HCT116 (cell line): Measurements from ENCODE around the gene NAA25. TPM values are rescaled to one million over a fixed set of nuclear protein-coding genes. Genes with fewer than 3 reads are reported as not detected.

ENCODE experiments used
- ATAC-seq: fragments of 200-7000 bp; cut with Tn5 transposase; 2 replicates; pipeline ENCODE4 v1.9.1; 2020; ENCODE audit warnings: mild to moderate bottlenecking, moderate library complexity
- BruUV-seq: library from RNA; stranded (reverse); fragments of 400-500 nt; replicated peaks from 2 replicates; lab custom pipeline; 2021; lab: Mats Ljungman, UMichigan
- CTCF ChIA-PET: fragments of 300-600 bp; sonication (Branson Sonifier 250); formaldehyde crosslinking; loops from one replicate; lab custom pipeline; 2021; ENCODE audit warnings: antibody characterized with exemption; lab: Charles Lee
- POLR2A ChIA-PET: fragments of 300-600, 350-600 bp; sonication (Branson Sonifier 250); formaldehyde crosslinking; loops from one replicate; lab custom pipeline; 2021; ENCODE audit warnings: antibody characterized with exemption; lab: Charles Lee
- RAD21 ChIA-PET, 2 experiments: fragments of 300-600 bp; sonication (Branson Sonifier 250); formaldehyde crosslinking; loops; one replicate each; lab custom pipeline; 2023; ENCODE audit warnings: low total read pairs in 2 of 2; ENCODE audit not compliant: uncharacterized antibody in 2 of 2, unreplicated experiment in 2 of 2, low non-redundant PET in 1 of 2; lab: Charles Lee
- DNase-seq: peaks from one replicate; pipeline ENCODE4 v3.0.0-alpha.2; 2010; ENCODE audit warnings: low read depth, low spot score
- H2AFZ ChIP-seq: fragments of 200-600 bp; shearing (Covaris generic), sonication (generic); 2 replicates; pipeline ENCODE4 v1.6.1; 2017; ENCODE audit warnings: low read depth, mixed run types, mixed read lengths, antibody characterized with exemption, low read length; ENCODE audit not compliant: poor library complexity, severe bottlenecking
- H3K27ac ChIP-seq: 2 replicates; pipeline ENCODE4 v1.5.1; 2012; ENCODE audit warnings: low read depth, low read length
- H3K27me3 ChIP-seq: fragments of 200-600 bp; sonication (generic); 2 replicates; pipeline ENCODE4 v1.6.1; 2016; ENCODE audit warnings: mixed run types, low read length, mixed read lengths; ENCODE audit not compliant: insufficient read depth
- H3K36me3 ChIP-seq, 2 experiments: fragments of 200-500 bp in 1 of 2; fragments of 200-600 bp in 1 of 2; sonication (Bioruptor generic) in 1 of 2; sonication (generic) in 1 of 2; 2 replicates each; pipeline versions ENCODE4 v1.5.1 to v1.6.1; 2014 to 2016; ENCODE audit warnings: low read length in 2 of 2, inconsistent platforms in 1 of 2, mixed read lengths in 1 of 2, mixed run types in 1 of 2; ENCODE audit not compliant: insufficient read depth in 2 of 2, control insufficient read depth in 1 of 2
- H3K4me1 ChIP-seq, 2 experiments: fragments of 200-600 bp in 1 of 2; sonication (generic) in 1 of 2; 2 replicates each; pipeline versions ENCODE4 v1.5.1 to v1.6.1; 2012 to 2017; ENCODE audit warnings: low read length in 2 of 2, inconsistent platforms in 1 of 2, mild to moderate bottlenecking in 1 of 2, mixed read lengths in 1 of 2, mixed run types in 1 of 2, moderate library complexity in 1 of 2; ENCODE audit not compliant: insufficient read depth in 2 of 2, control insufficient read depth in 1 of 2
- H3K4me2 ChIP-seq: fragments of 200-600 bp; sonication (generic); 2 replicates; pipeline ENCODE4 v1.6.1; 2017; ENCODE audit warnings: mixed run types, low read length, mixed read lengths
- H3K4me3 ChIP-seq, 2 experiments: fragments of 200-600 bp in 1 of 2; sonication (generic) in 1 of 2; replicated peaks in 1 of 2; 2 replicates each; pipeline ENCODE4 v1.5.1; 2011 to 2016; ENCODE audit warnings: low read length in 2 of 2, control low read depth in 1 of 2, low read depth in 1 of 2, mild to moderate bottlenecking in 1 of 2, mixed read lengths in 1 of 2, mixed run types in 1 of 2
- H3K79me2 ChIP-seq: fragments of 200-600 bp; sonication (generic); 2 replicates; pipeline ENCODE4 v1.6.1; 2017; ENCODE audit warnings: mild to moderate bottlenecking, mixed run types, low read length, moderate library complexity, mixed read lengths; ENCODE audit not compliant: insufficient read depth
- H3K9ac ChIP-seq: fragments of 200-600 bp; sonication (generic); 2 replicates; pipeline ENCODE4 v1.6.1; 2016; ENCODE audit warnings: low read length, mixed read lengths
- H3K9me2 ChIP-seq: fragments of 200-600 bp; sonication (generic), shearing (Covaris generic); 2 replicates; pipeline ENCODE4 v1.6.1; 2017; ENCODE audit warnings: mixed run types, mild to moderate bottlenecking, moderate library complexity; ENCODE audit not compliant: insufficient read depth
- H3K9me3 ChIP-seq, 2 experiments: fragments of 200-500 bp in 1 of 2; fragments of 200-600 bp in 1 of 2; sonication (Bioruptor generic) in 1 of 2; sonication (generic) in 1 of 2; 2 replicates each; pipeline ENCODE4 v1.6.1; 2014 to 2017; ENCODE audit warnings: low read length in 2 of 2, mixed read lengths in 2 of 2, inconsistent platforms in 1 of 2, low read depth in 1 of 2, mild to moderate bottlenecking in 1 of 2, mixed run types in 1 of 2, moderate library complexity in 1 of 2; ENCODE audit not compliant: control insufficient read depth in 1 of 2, insufficient read depth in 1 of 2
- H4K20me1 ChIP-seq: fragments of 200-600 bp; sonication (generic), shearing (Covaris generic); 2 replicates; pipeline ENCODE4 v1.6.1; 2017; ENCODE audit warnings: mixed run types, mild to moderate bottlenecking, moderate library complexity; ENCODE audit not compliant: insufficient read depth
- CEBPB ChIP-seq: IDR thresholded peaks from 2 replicates; pipeline ENCODE4 v1.6.1; 2012; ENCODE audit warnings: low read depth
- ELF1 ChIP-seq: IDR thresholded peaks from 2 replicates; pipeline ENCODE4 v1.6.1; 2012; ENCODE audit warnings: low read depth, borderline replicate concordance
- EZH2phosphoT487 ChIP-seq: fragments of 200-600 bp; IDR thresholded peaks from 2 replicates; pipeline ENCODE4 v1.6.1; 2018; ENCODE audit warnings: antibody characterized with exemption, borderline replicate concordance
- POLR2A ChIP-seq: IDR thresholded peaks from 2 replicates; pipeline ENCODE4 v1.7.0; 2011; ENCODE audit warnings: borderline replicate concordance; ENCODE audit not compliant: insufficient read depth, insufficient read length; ENCODE audit errors: extremely low read depth
- POLR2AphosphoS5 ChIP-seq: IDR thresholded peaks from 2 replicates; pipeline ENCODE4 v1.6.1; 2011; ENCODE audit warnings: mild to moderate bottlenecking, low read depth, low read length, moderate library complexity
- SP1 ChIP-seq: IDR thresholded peaks from 2 replicates; pipeline ENCODE4 v1.6.1; 2012; ENCODE audit warnings: low read depth
- SRF ChIP-seq: IDR thresholded peaks from 2 replicates; pipeline ENCODE4 v1.6.1; 2012; ENCODE audit warnings: low read depth
- TCF7L2 ChIP-seq: IDR thresholded peaks from 2 replicates; pipeline ENCODE4 v1.7.0; 2011; ENCODE audit warnings: borderline replicate concordance, inconsistent platforms; ENCODE audit not compliant: insufficient read depth, insufficient read length; ENCODE audit errors: extremely low read depth
- intact Hi-C: fragments of 100-400 bp; cut with micrococcal nuclease; formaldehyde crosslinking; loops from 2 replicates; pipeline ENCODE4 v1.10.0; 2022
- total RNA-seq: library from RNA; stranded (reverse); gene quantifications from one replicate; pipeline ENCODE4 v1.2.1, GENCODE V29; 2021; ENCODE audit not compliant: unreplicated experiment
- TF ChIP-seq, protein P1 (sequence below): IDR thresholded peaks from 2 replicates; pipeline ENCODE4 v1.6.1; 2012; ENCODE audit warnings: low read depth
- TF ChIP-seq, protein P2 (sequence below), 3 experiments: fragments of 200-600 bp in 1 of 3; sonication (generic) in 1 of 3; IDR thresholded peaks in 2 of 3; conservative IDR thresholded peaks in 1 of 3; 2 replicates each; pipeline ENCODE4 v1.5.1; 2012 to 2017; ENCODE audit warnings: low read depth in 2 of 3, low read length in 2 of 3, antibody characterized with exemption in 1 of 3, borderline replicate concordance in 1 of 3, control low read depth in 1 of 3, mild to moderate bottlenecking in 1 of 3, mixed read lengths in 1 of 3, mixed run types in 1 of 3, moderate library complexity in 1 of 3; ENCODE audit not compliant: insufficient read depth in 1 of 3
- TF ChIP-seq, protein P3 (sequence below): IDR thresholded peaks from 2 replicates; pipeline ENCODE4 v1.6.1; 2011; ENCODE audit warnings: mild to moderate bottlenecking, low read length, moderate library complexity; ENCODE audit not compliant: insufficient replicate concordance; ENCODE audit errors: extremely low read depth

Gene NAA25
- total RNA-seq, 1 experiment from 2014 or later = 56.6 TPM

DNA sequence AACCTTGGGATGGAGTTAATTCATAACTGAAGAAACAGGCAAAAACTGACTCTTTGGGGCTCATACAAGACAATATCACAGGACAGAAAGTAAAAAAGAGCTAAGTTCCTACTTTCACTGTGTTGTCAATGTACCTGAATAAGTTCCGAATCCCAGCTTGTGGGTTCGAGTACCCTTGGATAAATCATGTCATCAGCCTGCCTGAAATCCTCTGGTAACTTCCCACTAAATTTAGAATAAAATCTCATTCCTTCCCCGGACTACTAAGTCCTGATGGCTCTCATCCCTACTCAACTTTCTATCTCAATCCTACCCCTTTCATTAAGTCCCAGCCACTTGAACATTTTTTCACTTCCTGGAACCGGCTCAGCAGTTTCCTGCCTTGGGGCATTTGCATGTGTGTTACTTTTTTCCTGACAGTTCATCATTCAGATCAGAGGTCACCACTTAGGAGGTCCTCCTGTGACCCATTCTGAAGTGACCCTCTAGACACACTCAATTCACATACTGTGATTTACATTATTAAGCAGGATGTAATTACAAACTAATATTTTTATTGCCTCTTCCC lies 82.7 kb downstream of the NAA25 start:
- Histone ChIP-seq H3K4me3 (no peak overlapping the region), H3K36me3 (peaks cover 29 to 44% of the 10 kb centered on the region in 2 experiments), H4K20me1 (peaks cover 2% of the 10 kb centered on the region), H3K27ac (no peak overlapping the region), H3K4me1 (no peaks in the 10 kb centered on the region), H3K9me3 (no peaks in the 10 kb centered on the region), H3K9me2 (no peaks in the 10 kb centered on the region), H3K27me3 (no peaks in the 10 kb centered on the region), H3K4me2 (no peak overlapping the region), H2AFZ (no peak overlapping the region), H3K9ac (no peak overlapping the region), H3K79me2 (peaks cover 23% of the 10 kb centered on the region; the same call in 1 of the 2 replicates)
- DNase-seq (no peak), ATAC-seq (no peak)
- CTCF ChIA-PET = no interaction called here
- POLR2A ChIA-PET = no interaction called here
- BruUV-seq = no TSS peak
- intact Hi-C loops = no loop called here
- TF ChIP-seq, protein P1, sequence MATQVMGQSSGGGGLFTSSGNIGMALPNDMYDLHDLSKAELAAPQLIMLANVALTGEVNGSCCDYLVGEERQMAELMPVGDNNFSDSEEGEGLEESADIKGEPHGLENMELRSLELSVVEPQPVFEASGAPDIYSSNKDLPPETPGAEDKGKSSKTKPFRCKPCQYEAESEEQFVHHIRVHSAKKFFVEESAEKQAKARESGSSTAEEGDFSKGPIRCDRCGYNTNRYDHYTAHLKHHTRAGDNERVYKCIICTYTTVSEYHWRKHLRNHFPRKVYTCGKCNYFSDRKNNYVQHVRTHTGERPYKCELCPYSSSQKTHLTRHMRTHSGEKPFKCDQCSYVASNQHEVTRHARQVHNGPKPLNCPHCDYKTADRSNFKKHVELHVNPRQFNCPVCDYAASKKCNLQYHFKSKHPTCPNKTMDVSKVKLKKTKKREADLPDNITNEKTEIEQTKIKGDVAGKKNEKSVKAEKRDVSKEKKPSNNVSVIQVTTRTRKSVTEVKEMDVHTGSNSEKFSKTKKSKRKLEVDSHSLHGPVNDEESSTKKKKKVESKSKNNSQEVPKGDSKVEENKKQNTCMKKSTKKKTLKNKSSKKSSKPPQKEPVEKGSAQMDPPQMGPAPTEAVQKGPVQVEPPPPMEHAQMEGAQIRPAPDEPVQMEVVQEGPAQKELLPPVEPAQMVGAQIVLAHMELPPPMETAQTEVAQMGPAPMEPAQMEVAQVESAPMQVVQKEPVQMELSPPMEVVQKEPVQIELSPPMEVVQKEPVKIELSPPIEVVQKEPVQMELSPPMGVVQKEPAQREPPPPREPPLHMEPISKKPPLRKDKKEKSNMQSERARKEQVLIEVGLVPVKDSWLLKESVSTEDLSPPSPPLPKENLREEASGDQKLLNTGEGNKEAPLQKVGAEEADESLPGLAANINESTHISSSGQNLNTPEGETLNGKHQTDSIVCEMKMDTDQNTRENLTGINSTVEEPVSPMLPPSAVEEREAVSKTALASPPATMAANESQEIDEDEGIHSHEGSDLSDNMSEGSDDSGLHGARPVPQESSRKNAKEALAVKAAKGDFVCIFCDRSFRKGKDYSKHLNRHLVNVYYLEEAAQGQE = no peak
- TF ChIP-seq SP1 (no peak), POLR2A (no peak), POLR2AphosphoS5 (no peak), EZH2phosphoT487 (no peak), ELF1 (no peak), CEBPB (no peak), SRF (no peak), TCF7L2 (no peak)
- TF ChIP-seq, protein P2, sequence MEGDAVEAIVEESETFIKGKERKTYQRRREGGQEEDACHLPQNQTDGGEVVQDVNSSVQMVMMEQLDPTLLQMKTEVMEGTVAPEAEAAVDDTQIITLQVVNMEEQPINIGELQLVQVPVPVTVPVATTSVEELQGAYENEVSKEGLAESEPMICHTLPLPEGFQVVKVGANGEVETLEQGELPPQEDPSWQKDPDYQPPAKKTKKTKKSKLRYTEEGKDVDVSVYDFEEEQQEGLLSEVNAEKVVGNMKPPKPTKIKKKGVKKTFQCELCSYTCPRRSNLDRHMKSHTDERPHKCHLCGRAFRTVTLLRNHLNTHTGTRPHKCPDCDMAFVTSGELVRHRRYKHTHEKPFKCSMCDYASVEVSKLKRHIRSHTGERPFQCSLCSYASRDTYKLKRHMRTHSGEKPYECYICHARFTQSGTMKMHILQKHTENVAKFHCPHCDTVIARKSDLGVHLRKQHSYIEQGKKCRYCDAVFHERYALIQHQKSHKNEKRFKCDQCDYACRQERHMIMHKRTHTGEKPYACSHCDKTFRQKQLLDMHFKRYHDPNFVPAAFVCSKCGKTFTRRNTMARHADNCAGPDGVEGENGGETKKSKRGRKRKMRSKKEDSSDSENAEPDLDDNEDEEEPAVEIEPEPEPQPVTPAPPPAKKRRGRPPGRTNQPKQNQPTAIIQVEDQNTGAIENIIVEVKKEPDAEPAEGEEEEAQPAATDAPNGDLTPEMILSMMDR (IDR thresholded peaks at IDR 0.05 in 2 of 3, conservative IDR thresholded peaks at IDR 0.05 in 1 of 3; ENCODE audit: borderline replicate concordance in 1 of 3, insufficient read depth in 1 of 3, low read depth in 2 of 3, low read length in 2 of 3) = no peak
- TF ChIP-seq, protein P3, sequence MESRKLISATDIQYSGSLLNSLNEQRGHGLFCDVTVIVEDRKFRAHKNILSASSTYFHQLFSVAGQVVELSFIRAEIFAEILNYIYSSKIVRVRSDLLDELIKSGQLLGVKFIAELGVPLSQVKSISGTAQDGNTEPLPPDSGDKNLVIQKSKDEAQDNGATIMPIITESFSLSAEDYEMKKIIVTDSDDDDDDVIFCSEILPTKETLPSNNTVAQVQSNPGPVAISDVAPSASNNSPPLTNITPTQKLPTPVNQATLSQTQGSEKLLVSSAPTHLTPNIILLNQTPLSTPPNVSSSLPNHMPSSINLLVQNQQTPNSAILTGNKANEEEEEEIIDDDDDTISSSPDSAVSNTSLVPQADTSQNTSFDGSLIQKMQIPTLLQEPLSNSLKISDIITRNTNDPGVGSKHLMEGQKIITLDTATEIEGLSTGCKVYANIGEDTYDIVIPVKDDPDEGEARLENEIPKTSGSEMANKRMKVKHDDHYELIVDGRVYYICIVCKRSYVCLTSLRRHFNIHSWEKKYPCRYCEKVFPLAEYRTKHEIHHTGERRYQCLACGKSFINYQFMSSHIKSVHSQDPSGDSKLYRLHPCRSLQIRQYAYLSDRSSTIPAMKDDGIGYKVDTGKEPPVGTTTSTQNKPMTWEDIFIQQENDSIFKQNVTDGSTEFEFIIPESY = no peak
- RAD21 ChIA-PET = no interaction called here
